MG63 (cell line): ENCODE measurements around the gene SCTR. TPM values are rescaled to one million over a fixed set of nuclear protein-coding genes. Genes with fewer than 3 reads are reported as not detected.

Source experiments
- DNase-seq: peaks from one replicate; pipeline ENCODE4 v3.0.0-alpha.2; 2020
- H3K27me3 ChIP-seq: fragments of 250-450 bp; sonication (Bioruptor Pico); 2 replicates; pipeline ENCODE4 v1.5.1; 2020; ENCODE audit warnings: mild to moderate bottlenecking, moderate library complexity
- H3K36me3 ChIP-seq: fragments of 250-450 bp; sonication (Bioruptor Pico); 2 replicates; pipeline ENCODE4 v1.5.1; 2020; ENCODE audit warnings: mild to moderate bottlenecking, moderate library complexity
- H3K4me3 ChIP-seq: fragments of 250-450 bp; sonication (Bioruptor Pico); 2 replicates; pipeline ENCODE4 v1.5.1; 2020; ENCODE audit warnings: mild to moderate bottlenecking, moderate library complexity
- H3K9me3 ChIP-seq: fragments of 250-450 bp; sonication (Bioruptor Pico); 2 replicates; pipeline ENCODE4 v1.5.1; 2020; ENCODE audit warnings: mild to moderate bottlenecking, moderate library complexity
- total RNA-seq: library from RNA; depleted of rRNA; stranded (reverse); fragments of >200 nt; shearing (Covaris generic); gene quantifications from 2 replicates; pipeline ENCODE4 v1.2.3, GENCODE V29; 2014; ENCODE audit warnings: low replicate concordance

SCTR gene
- total RNA-seq, 1 experiment from 2014 or later = not detected

DNA sequence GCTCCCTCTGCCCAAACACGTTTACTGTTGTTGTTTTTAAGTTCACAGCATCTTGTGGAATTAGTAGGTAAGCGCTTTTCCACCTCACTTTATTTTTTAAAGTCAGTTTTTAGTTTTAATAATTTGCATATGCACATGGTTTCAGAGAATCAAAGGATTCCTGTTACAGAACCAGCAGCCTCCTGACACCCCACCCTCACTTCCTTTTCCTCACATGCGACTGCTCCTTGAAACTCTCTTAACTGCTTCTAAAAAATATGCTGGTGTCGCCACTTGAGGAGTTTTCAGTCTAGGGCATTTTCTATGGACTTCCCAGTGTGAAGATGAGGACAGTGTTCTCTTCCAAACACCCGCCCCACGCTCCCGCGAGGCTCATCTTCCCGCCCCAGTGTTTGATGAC, 78.2 kb downstream of the SCTR start:
- H3K4me3 ChIP-seq = no peak overlapping the region
- DNase-seq = no peak
- H3K9me3 ChIP-seq = no peaks in the 10 kb centered on the region
- no peaks in the 10 kb centered on the region for H3K27me3 ChIP-seq
- H3K36me3 ChIP-seq = no peaks in the 10 kb centered on the region

DNA sequence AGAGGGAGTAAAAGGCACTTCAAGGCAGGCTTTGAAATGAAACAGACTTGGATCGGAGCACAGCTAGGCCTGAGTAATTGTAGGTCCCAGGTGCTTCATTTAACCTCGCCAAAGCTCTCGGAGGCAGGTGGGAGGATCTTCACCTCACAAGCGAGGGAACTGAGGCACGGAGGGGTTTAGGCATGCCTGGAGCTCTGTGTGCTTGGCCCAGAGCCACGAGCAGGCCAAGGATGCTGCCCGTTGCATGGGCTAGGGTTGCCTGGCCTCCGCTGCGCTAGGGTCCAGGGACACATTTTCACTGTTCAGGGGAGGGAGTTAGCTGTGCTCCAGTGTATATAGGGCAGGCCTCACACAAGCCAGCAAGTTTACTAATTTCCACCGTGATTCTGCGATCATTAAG, 81.4 kb downstream of the SCTR start:
- H3K36me3 ChIP-seq = no peaks in the 10 kb centered on the region
- no peaks in the 10 kb centered on the region for H3K9me3 ChIP-seq
- no peaks in the 10 kb centered on the region for H3K27me3 ChIP-seq
- no peak overlapping the region for H3K4me3 ChIP-seq
- no peak for DNase-seq

DNA sequence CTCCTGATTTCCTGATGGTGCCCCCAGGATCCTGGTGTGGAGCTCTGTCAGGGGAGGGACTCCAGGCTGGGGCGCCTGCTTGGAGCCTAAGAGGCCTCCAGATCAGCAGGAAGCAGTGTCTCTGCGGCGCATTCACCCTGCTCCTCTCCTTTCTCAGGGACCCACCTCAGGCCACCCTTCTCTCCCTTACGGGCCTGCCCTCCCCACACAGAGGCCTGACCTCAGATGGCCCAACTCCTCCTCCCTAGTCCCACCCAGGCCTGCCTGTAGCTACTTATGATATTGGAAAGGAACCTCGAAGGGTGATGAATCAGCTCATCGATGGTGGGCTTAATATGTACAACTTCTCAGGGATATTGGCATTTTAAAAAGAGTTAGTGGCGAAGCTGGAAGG, 82.1 kb downstream of the SCTR start:
- no peak for DNase-seq
- Histone ChIP-seq H3K9me3 (no peaks in the 10 kb centered on the region), H3K36me3 (no peaks in the 10 kb centered on the region), H3K27me3 (no peaks in the 10 kb centered on the region), H3K4me3 (no peak overlapping the region)

DNA sequence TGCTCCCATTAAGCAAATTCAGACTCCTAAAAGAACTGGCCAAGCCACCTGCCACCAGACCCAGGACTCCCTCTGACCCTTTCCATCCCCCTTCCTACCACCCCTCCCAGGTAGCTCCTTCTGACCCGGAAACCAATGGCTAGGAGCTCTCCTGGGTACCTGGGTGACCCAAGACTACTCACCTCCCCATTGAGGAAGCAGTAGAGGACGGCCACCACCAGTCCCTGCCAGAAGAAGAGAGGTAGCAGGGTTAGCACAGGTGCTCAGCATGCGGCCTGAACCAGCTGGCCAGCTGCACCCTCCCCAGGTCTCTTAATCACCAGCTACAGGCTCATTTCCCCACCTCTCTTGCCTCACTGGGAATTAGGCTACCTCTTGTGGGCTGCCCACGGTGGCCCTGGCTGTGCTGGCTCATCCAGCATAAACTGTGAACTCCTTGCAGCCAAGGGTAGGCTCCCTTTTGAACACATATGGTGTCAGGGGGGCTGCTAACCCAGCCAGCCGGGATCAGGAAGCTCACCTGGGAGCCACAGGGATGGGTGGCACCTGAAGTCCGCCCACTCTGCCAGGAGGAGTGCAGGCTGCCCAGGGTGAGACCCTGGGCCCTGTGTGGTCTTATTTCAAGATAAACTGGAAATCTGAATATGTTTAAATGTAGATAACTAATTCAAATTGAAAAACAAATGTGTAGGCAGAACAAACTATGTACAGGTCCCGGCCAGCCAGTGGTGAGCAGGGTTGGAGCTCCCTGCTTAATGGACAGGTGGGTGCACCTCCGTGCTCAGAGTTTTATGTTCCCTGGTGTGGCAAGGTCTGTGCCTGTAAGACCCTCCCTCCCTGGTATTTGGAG, 82.7 kb downstream of the SCTR start:
- Histone ChIP-seq H3K36me3 (no peaks in the 10 kb centered on the region), H3K4me3 (no peak overlapping the region), H3K9me3 (no peaks in the 10 kb centered on the region), H3K27me3 (no peaks in the 10 kb centered on the region)
- DNase-seq = no peak

DNA sequence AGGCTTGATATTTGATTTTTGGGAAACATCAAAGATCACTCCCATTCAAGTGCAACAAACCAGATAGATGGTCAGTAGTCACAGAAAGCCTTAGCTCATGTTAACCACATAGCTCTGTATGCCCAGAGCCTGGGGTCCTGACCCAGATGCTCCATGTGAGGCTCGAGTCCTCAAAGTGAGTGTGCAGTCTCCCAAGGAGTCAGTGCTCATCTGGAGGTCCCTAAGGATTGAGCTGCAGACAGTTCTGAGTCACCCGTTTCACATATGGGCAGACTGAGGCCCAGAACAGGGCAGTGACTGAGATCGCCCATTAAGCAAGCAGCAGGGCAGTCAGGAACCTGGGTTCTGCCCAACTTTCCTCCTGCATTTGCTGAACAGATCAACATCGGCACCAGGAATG, 83.4 kb downstream of the SCTR start:
- Histone ChIP-seq H3K4me3 (no peak overlapping the region), H3K9me3 (no peaks in the 10 kb centered on the region), H3K27me3 (no peaks in the 10 kb centered on the region), H3K36me3 (no peaks in the 10 kb centered on the region)
- DNase-seq = no peak

DNA sequence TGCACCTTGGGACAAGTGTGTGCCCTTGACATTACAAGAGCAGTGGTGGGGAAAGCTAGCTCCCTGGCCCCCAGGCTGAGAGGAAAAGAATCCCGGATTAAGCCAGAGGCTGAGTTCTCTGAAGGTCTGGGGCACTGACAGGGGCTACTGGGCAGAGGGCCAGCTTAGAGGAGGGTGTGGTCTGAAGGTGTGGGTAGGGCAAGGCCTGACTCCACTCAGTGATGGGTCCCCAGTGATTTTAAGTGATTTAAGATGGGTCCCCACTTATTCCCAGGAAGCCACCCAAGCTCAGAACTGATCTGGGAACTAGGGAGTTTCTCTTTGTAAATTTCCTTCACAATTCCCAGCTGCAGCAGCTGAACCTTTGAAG, 83.8 kb downstream of the SCTR start:
- no peaks in the 10 kb centered on the region for H3K27me3 ChIP-seq
- H3K36me3 ChIP-seq = no peaks in the 10 kb centered on the region
- no peaks in the 10 kb centered on the region for H3K9me3 ChIP-seq
- no peak overlapping the region for H3K4me3 ChIP-seq
- no peak for DNase-seq

DNA sequence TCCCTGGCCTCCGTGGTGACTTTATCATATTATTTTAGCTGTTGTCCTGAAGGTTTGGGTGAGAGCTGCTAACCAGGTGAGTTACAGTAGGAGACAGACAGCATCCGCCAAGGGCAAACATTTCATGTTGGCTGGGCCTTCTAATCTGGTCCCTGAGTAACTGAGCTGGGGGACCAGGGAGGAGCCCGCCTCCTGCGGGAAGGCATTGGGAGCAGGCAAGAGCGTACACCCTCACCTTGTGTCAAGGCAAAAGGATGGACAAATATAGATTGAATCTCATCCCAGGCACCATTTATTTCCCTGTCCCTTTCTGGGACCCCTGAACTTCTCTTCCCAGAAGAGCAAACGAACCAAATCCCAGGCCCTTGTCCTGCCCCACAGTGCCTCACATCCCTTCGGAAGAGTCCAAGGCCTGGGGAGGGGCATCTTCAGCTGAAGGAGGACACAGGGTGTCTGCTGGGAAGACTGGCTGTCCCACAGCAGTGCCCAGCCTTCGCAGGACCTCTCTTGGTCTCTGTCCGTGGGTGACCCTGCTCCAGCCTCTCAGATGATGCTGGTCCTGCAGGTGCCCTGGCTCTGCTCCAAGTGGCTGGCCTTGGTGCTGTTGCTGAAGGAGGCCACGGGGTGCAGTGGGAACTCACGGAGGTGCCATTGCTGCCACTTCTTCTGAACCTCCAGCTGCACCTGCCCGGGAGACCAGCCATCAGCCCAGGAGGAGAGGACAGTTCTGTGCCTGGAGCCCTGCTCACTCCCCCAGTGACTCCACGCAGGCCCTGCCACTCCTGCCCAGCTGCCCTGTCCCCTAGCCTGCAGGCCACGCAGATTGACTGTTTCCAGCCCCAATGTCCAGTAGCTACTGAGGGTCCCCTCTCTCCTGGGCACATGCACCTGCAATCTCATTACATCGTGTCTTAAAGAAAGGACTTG, 84.4 kb downstream of the SCTR start:
- H3K36me3 ChIP-seq = no peaks in the 10 kb centered on the region
- no peaks in the 10 kb centered on the region for H3K9me3 ChIP-seq
- DNase-seq = no peak
- H3K27me3 ChIP-seq = no peaks in the 10 kb centered on the region
- H3K4me3 ChIP-seq = no peak overlapping the region

DNA sequence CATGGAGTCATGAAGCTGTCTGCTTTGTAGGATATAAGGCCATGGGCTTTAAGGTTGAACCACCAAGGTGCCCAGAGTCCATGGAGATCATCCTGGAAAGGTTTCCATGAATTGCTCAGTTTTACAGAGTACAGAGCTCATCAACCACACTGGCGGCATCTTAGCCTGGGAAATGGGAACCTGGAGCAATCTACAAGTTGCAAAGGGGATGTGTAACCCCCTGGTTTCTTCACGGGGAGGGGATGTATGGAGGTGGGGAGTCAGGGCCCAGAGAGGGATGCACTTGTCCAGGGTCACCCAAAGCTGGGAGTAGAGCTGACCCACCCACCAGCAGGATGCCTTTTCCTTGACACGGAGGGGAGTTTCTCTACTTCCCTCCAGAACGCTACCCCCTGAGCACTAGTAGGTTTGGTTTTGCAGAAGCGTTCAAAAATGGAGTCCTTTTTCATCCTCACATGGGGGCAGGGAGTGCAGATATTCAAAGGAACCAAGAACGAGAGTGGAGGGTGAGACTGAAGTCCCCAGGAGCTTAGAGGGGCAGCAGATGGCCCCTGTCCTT, 85.5 kb downstream of the SCTR start:
- no peaks in the 10 kb centered on the region for H3K27me3 ChIP-seq
- H3K9me3 ChIP-seq = no peaks in the 10 kb centered on the region
- H3K36me3 ChIP-seq = no peaks in the 10 kb centered on the region
- no peak overlapping the region for H3K4me3 ChIP-seq
- DNase-seq = no peak

DNA sequence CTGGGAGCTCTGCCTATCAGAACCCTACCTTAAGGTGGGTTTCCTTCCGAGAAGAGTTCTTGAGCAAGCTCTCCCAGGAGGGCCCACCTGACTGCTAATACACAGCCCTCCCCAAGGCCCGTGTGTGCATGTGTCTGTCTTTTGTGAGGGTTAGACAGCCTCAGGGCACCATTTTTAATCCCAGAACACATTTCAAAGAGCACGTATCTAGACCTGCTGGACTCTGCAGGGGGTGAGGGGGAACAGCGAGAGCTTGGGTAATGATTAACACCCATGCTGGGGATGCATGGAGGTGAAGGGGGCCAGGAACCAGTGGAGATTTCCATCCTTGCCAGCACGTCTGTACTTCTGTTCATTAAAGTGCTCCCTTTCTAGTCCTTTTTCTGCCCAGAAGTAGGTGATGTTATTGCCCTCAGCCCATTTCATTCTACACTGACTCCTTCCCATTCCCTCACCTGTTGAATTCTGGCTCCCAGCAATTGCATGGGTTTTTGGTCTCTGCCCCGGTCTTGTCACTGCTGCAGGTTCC, 86.1 kb downstream of the SCTR start:
- Histone ChIP-seq H3K9me3 (no peaks in the 10 kb centered on the region), H3K27me3 (no peaks in the 10 kb centered on the region), H3K4me3 (no peak overlapping the region), H3K36me3 (no peaks in the 10 kb centered on the region)
- no peak for DNase-seq

DNA sequence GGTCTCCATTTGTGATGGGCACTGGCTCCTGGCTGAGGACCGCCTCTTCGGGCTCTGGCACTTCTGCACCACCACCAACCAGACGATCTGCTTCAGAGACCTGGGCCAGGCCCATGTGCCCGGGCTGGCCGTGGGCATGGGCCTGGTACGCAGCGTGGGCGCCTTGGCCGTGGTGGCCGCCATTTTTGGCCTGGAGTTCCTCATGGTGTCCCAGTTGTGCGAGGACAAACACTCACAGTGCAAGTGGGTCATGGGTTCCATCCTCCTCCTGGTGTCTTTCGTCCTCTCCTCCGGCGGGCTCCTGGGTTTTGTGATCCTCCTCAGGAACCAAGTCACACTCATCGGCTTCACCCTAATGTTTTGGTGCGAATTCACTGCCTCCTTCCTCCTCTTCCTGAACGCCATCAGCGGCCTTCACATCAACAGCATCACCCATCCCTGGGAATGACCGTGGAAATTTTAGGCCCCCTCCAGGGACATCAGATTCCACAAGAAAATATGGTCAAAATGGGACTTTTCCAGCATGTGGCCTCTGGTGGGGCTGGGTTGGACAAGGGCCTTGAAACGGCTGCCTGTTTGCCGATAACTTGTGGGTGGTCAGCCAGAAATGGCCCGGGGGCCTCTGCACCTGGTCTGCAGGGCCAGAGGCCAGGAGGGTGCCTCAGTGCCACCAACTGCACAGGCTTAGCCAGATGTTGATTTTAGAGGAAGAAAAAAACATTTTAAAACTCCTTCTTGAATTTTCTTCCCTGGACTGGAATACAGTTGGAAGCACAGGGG, 87.1 kb downstream of the SCTR start:
- H3K9me3 ChIP-seq = no peaks in the 10 kb centered on the region
- no peak overlapping the region for H3K4me3 ChIP-seq
- no peaks in the 10 kb centered on the region for H3K36me3 ChIP-seq
- DNase-seq = no peak
- H3K27me3 ChIP-seq = no peaks in the 10 kb centered on the region

DNA sequence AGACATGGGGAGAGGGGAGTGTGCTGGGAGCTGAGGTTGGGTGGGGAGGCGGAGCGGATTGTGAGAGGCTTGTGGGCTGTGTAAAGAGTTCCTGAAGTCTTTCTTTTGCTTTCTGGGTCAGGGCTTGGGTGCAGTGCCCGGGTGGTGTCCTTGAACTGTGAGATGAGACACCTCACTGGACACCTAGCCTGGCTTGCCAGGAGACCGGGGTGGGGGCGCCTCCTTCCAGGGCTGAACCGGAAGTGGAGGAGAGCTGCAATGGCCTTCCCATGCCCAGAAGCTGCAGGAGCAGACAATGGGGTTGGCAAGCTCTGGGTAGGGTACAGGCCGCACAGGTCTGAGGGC, 88.4 kb downstream of the SCTR start:
- Histone ChIP-seq H3K27me3 (no peaks in the 10 kb centered on the region), H3K36me3 (no peaks in the 10 kb centered on the region), H3K4me3 (no peak overlapping the region), H3K9me3 (no peaks in the 10 kb centered on the region)
- no peak for DNase-seq

DNA sequence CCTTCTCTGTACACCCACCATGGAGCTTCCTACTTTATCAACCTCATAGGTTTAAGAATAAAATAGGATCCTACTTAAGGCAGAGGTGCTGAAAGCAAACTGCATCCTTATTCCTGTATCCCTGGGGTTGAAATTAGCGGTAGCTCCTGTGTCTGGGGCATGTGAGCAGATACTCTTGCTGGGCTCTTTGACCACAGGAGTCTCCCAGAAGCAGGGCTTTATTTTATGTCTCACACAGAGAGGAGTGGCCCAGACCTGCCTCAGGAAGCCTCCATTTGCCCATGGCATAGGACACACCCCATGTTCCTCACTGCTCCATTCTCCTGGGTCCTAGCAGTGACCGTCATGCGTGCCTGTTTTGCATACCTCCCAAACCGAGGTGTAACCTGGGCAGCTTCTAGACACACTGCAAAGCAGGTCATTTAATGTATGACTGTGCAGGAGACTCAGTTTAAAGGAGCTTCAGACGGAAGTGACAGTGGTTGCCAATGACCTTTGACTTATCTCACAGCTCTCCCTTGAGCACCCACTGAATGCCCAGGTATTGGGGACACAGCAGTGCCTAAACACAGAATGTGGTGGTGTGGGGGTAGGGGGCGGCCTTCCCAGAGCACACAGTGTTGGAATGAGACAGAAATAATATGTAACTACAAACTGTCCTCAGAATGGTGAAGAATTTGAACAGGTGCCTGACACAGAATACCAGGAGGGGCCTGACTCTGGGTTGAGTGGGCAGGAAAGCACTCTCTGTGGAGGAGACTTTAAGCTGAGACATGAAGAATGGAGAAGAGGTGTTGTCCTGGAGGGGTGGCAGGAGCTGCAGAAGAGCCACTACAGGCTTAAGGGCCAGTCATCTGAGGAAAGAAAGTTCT, 89.0 kb downstream of the SCTR start:
- no peaks in the 10 kb centered on the region for H3K27me3 ChIP-seq
- DNase-seq = no peak
- H3K4me3 ChIP-seq = no peak overlapping the region
- no peaks in the 10 kb centered on the region for H3K36me3 ChIP-seq
- no peaks in the 10 kb centered on the region for H3K9me3 ChIP-seq

DNA sequence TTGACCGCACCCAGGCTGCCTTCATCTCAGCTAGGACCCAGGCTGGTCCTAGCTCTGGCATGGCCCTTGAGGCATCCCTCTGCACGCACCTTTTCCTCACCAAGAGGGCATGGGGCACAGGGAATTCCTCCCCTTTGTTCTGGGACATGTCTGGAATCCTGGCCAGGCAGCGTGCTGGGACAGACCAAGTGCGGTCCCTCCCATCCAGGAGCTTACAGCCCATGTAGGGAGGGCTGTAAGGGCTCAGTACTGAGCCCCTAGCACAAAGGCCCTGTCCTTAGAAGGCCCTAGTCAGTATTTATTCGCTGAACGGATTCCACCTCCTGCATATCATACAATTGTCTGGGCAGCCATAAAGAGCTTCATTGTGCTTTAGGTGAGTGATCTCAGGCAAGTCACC, 89.6 kb downstream of the SCTR start:
- Histone ChIP-seq H3K4me3 (no peak overlapping the region), H3K9me3 (no peaks in the 10 kb centered on the region), H3K36me3 (no peaks in the 10 kb centered on the region), H3K27me3 (no peaks in the 10 kb centered on the region)
- no peak for DNase-seq

DNA sequence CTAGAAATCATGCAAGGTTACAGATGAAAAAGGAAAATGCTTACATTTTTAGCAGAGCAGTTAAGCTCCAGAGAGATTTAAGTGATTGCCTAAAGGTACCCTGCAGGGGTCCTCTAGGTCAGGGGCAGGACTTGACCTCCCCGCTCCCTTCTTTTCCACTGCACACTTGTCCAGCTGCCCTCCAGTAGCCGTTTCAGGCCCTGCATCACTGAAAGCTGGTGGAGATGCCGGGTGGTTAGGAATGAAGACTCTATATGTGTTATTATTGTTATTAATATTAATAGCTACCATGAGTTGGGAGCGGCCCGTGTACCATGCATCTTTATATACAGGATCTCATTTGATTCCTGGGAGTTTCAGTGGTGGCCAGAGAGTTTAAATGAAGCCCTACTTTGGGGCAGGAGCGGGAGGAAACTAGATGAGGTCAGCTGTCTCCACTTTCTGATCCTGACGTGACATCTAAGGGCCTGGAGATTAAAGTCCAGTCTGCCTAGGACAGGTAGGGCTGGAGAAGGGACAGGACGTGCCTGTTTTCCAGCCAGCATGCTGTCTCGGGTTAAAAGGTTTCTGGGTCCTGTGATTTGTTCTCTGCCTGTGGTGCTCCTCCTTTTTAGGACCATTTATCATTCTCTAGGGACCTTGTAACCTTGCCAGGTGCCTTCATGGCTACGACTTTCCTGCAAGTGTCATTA, 90.5 kb downstream of the SCTR start:
- no peaks in the 10 kb centered on the region for H3K27me3 ChIP-seq
- H3K4me3 ChIP-seq = no peak overlapping the region
- no peaks in the 10 kb centered on the region for H3K36me3 ChIP-seq
- no peak for DNase-seq
- no peaks in the 10 kb centered on the region for H3K9me3 ChIP-seq

DNA sequence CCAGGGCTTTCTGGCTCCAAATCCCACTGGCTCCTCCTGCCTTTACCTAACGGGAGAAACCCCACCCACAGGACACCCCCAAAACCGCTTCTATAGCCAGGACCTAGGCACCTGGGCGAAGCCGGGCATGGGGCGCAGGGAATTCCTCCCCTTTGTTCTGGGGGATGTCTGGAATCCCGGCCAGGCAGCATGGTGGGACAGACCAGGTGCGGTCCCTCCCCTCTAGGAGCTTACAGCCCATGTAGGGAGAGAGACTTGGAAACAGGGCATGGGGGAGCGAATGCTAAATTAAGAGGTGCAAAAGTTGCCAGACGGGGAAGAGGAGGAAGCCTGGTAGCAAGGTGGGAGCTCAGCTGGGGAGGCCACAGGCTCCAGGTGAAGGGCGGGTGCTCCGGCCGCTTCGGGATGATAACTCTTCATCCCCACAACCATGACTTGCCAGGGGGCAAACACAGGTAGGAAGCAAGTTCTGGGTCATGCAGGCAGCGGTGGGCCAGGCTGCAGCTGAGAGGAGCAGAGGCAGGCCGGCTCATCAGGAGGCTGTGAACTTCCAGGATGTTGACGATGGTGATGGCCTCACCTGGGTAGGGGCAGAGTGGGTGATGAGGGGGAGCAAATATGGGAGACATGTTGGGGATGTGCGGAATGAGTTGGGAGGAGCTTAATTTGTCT, 91.3 kb downstream of the SCTR start:
- Histone ChIP-seq H3K36me3 (no peaks in the 10 kb centered on the region), H3K4me3 (no peak overlapping the region), H3K9me3 (no peaks in the 10 kb centered on the region), H3K27me3 (no peaks in the 10 kb centered on the region)
- DNase-seq = no peak
